Fibroblast of mammary gland (primary cell): ENCODE measurements around the gene NVL.

Experiments
- DNase-seq: peaks from one replicate; pipeline ENCODE4 v3.0.0-alpha.2; 2010; ENCODE audit warnings: low read depth
- H3K4me3 ChIP-seq: 2 replicates; pipeline ENCODE4 v1.5.1; 2011; ENCODE audit warnings: low read depth, mild to moderate bottlenecking, low read length, moderate library complexity; ENCODE audit not compliant: control insufficient read depth
- CTCF ChIP-seq: conservative IDR thresholded peaks from 2 replicates; pipeline ENCODE4 v1.5.1; 2011; ENCODE audit warnings: low read depth, low read length, inconsistent platforms; ENCODE audit not compliant: control insufficient read depth, insufficient read depth

Gene NVL

GRCh38 chr1:224300346-224300745 lies 29.6 kb downstream of the NVL start:
- no peak overlapping the region for H3K4me3 ChIP-seq
- TF ChIP-seq CTCF = no peak
- peak; percentile 87 for DNase-seq

GRCh38 chr1:224298346-224299330 lies 31.3 kb downstream of the NVL start:
- TF ChIP-seq CTCF = no peak
- no peak for DNase-seq
- H3K4me3 ChIP-seq = no peak overlapping the region

- TF ChIP-seq CTCF = no peak
- no peak for DNase-seq
- no peak overlapping the region for H3K4me3 ChIP-seq
Measured at GRCh38 chr1:224294775-224295174, 35.2 kb downstream of the NVL start.

- peak; percentile 43 for DNase-seq
- H3K4me3 ChIP-seq = no peak overlapping the region
- TF ChIP-seq CTCF = no peak
Measured at GRCh38 chr1:224292419-224292818, 37.6 kb downstream of the NVL start.

GRCh38 chr1:224289396-224289795 lies 40.6 kb downstream of the NVL start:
- no peak overlapping the region for H3K4me3 ChIP-seq
- no peak for TF ChIP-seq CTCF
- DNase-seq = no peak

GRCh38 chr1:224287714-224288113 lies 42.3 kb downstream of the NVL start:
- TF ChIP-seq CTCF = no peak
- H3K4me3 ChIP-seq = no peak overlapping the region
- no peak for DNase-seq

GRCh38 chr1:224282140-224282539 lies 47.8 kb downstream of the NVL start:
- no peak for TF ChIP-seq CTCF
- no peak for DNase-seq

More at GRCh38 chr1:224282140-224282539, 47.8 kb downstream of the NVL start:
- no peak overlapping the region for H3K4me3 ChIP-seq
